Heart left ventricle (tissue), 16 donors: Measurements from ENCODE around the gene CFAP141. TPM values are rescaled to one million over a fixed set of nuclear protein-coding genes. Genes with fewer than 3 reads are reported as not detected.

Source experiments
- ATAC-seq, 4 donors: fragments of 200-7000 bp; cut with Tn5 transposase; one replicate each; pipeline ENCODE4 v1.9.1; 2020 to 2022; ENCODE audit warnings: moderate library complexity in 4 of 4, mild to moderate bottlenecking in 3 of 4, moderate number of reproducible peaks in 1 of 4
- DNase-seq, 5 donors: peaks; one replicate each; pipeline ENCODE4 v3.0.0-alpha.2; 2020
- H3K27ac ChIP-seq, 12 donors: fragments of 200-600 bp; sonication (generic) in 4 of 12; one replicate each; pipeline versions ENCODE4 v1.5.0 to v1.8.0; 2016 to 2022; ENCODE audit warnings: mild to moderate bottlenecking in 2 of 12
- H3K27me3 ChIP-seq, 9 donors: fragments of 200-600 bp; sonication (generic) in 2 of 9; one replicate each; pipeline versions ENCODE4 v1.5.1 to v1.8.0; 2016 to 2022; ENCODE audit warnings: mild to moderate bottlenecking in 3 of 9
- H3K36me3 ChIP-seq, 9 donors: fragments of 200-600 bp; sonication (generic) in 2 of 9; one replicate each; pipeline versions ENCODE4 v1.5.0 to v1.8.0; 2018 to 2022; ENCODE audit warnings: mild to moderate bottlenecking in 2 of 9
- H3K4me1 ChIP-seq, 12 donors: fragments of 200-600 bp; sonication (generic) in 4 of 12; one replicate each; pipeline versions ENCODE4 v1.5.0 to v1.8.0; 2016 to 2022; ENCODE audit warnings: mild to moderate bottlenecking in 3 of 12
- H3K4me3 ChIP-seq, 12 donors: fragments of 200-600 bp; sonication (generic) in 4 of 12; one replicate each; pipeline versions ENCODE4 v1.5.0 to v1.8.0; 2017 to 2022; ENCODE audit warnings: mild to moderate bottlenecking in 9 of 12, moderate library complexity in 4 of 12
- H3K9me3 ChIP-seq, 12 donors: fragments of 200-600 bp; sonication (generic) in 4 of 12; one replicate each; pipeline versions ENCODE4 v1.5.0 to v1.8.0; 2016 to 2022; ENCODE audit warnings: mild to moderate bottlenecking in 1 of 12
- CTCF ChIP-seq, 12 donors: fragments of 200-600 bp; sonication (generic) in 4 of 12; IDR thresholded peaks; one replicate each; pipeline versions ENCODE4 v1.5.0 to v1.8.0; 2018 to 2022; ENCODE audit warnings: antibody characterized with exemption in 12 of 12, mild to moderate bottlenecking in 5 of 12
- POLR2A ChIP-seq, 2 donors: fragments of 450-650 bp; IDR thresholded peaks; one replicate each; pipeline ENCODE4 v1.6.1; 2017; ENCODE audit warnings: antibody characterized with exemption in 2 of 2, mild to moderate bottlenecking in 2 of 2, moderate library complexity in 2 of 2
- WGBS, 4 donors: extraction: QIAGEN DNeasy Blood & Tissue Kit in 2 of 4; methylation state at CpG; one replicate each; pipeline versions ENCODE4 v1.1.5 to v1.1.7; 2013 to 2018; 5-methylcytosine and 5-hydroxymethylcytosine counted together
- intact Hi-C, 10 donors: fragments of 100-400 bp; cut with DNase I; formaldehyde crosslinking; loops; one replicate each; pipeline versions ENCODE4 v1.11.1 to v1.14.2; 2022
- long read RNA-seq, 3 donors: library from polyadenylated mRNA; unstranded; transcript quantifications; one replicate each; pipeline ENCODE4 v2.0.0, GENCODE V29; 2020 to 2021
- polyA plus RNA-seq, 2 donors: library from polyadenylated mRNA; stranded (reverse); fragments of 200-250 nt; gene quantifications; one replicate each; pipeline ENCODE4 v1.2.3, GENCODE V29; 2013
- total RNA-seq, 9 donors: library from RNA; depleted of rRNA in 2 of 9; stranded (reverse); fragments of >200 nt in 2 of 9; fragmentation: NEBNext Ultra II Directional in 3 of 9; extraction: Animal tissue kit (Norgen Biotek cat#: 25700) in 3 of 9; gene quantifications; one replicate each; pipeline versions ENCODE4 v1.1.0 to v1.2.4, GENCODE V29; 2016 to 2023
- donor health status: ischemic (EF 13 %, LVEDD 7.1; RV severe dilation, severe dysfunction).
- donor health status: healthy with polysubstance abuse.
- donor health status: DM: no; HTN: yes; CAD: no.
- donor health status: DM: no; HTN: no; CAD: no.
- donor health status: ischemic (EF 25% LVEDD 6.9; RV normal size, moderate dysfunction).
- donor health status: ischemic (EF 25% LVEDD 5.7; RV mildly dilated, moderate dysfunction).
- donor health status: healthy.
- donor health status: DM: yes; HTN: yes; CAD: no.
- donor health status: ischemic (EF 35%, LVEDD 5.7; RV mildly dilated, moderate dysfunction).
- donor health status: nonischemic (EF 11% LVEDD 7.7; RV severe dilation, severe dysfunction).
- donor health status: DM: yes; HTN: yes; CAD: no.
- donor health status: PGD.
- donor health status: ischemic (EF 29% LVEDD 5.4; RV normal size, mild dysfunction).
- donor health status: nonischemic (EF 23%, LVEDD 6.1; RV moderate dilation, normal function).

Gene CFAP141
- total RNA-seq: not detected
- polyA plus RNA-seq: not detected
- long read RNA-seq, donor 1: 0 reads
- long read RNA-seq, donor 2: 0 reads
- long read RNA-seq, donor 3: 0 reads

- Histone ChIP-seq H3K9me3 (no peaks in the 10 kb centered on the region), H3K27me3 (no peaks in the 10 kb centered on the region), H3K36me3 (peaks cover 0 to 65% (median 62%) of the 10 kb centered on the region in 9 donors), H3K4me3 (no peak within 1 kb of the TSS), H3K27ac (no peak within 1 kb of the TSS), H3K4me1 (peaks cover 0 to 4% (median 0%) of the 10 kb centered on the region in 12 donors)
- WGBS, 4 donors: 62 to 100% (median 77%) methylated on average over 1 of the region's 1 CpG
- ATAC-seq: peak in 2 of 4 donors; percentile 11 to 25
- intact Hi-C loops: loop anchor here in 1 of 10 donors (10.0 kb wide), 2 partner anchors 59 to 129 kb away; no protein-coding TSS in a partner anchor
- no peak for DNase-seq
- TF ChIP-seq POLR2A (IDR thresholded peaks at IDR 0.05) (no peak), CTCF (IDR thresholded peaks at IDR 0.05) (no peak)
Measured at GRCh38 chr1:154206196-154206595, at the start of gene CFAP141. Gene CFAP141, minus strand, starts transcription at chr1:154206333. Its CDS starts 26 bp downstream, at chr1:154206307.

- 92 to 95% (median 94%) methylated on average over 7 of the region's 7 CpGs for WGBS, 4 donors
- intact Hi-C loops: no loop called here
- DNase-seq: no peak
Measured at GRCh38 chr1:154253671-154254070, 47.5 kb upstream of the CFAP141 start.

GRCh38 chr1:154241703-154242351 is 35.7 kb upstream of the CFAP141 start:
- Histone ChIP-seq H3K36me3 (peaks cover 0 to 100% (median 97%) of the 10 kb centered on the region in 9 donors), H3K27ac (no peak overlapping the region), H3K9me3 (no peaks in the 10 kb centered on the region), H3K27me3 (no peaks in the 10 kb centered on the region), H3K4me3 (no peak overlapping the region), H3K4me1 (peaks cover 0 to 2% (median 0%) of the 10 kb centered on the region in 12 donors)
- intact Hi-C loops: no loop called here
- WGBS, 4 donors: 79 to 93% (median 89%) methylated on average over 3 of the region's 3 CpGs
- ATAC-seq (no peak), DNase-seq (no peak)
- no peak for TF ChIP-seq CTCF (IDR thresholded peaks at IDR 0.05)
- no peak for TF ChIP-seq POLR2A (IDR thresholded peaks at IDR 0.05)

More at GRCh38 chr1:154253671-154254070, 47.5 kb upstream of the CFAP141 start:
- H3K36me3 ChIP-seq: peaks cover 5 to 100% (median 100%) of the 10 kb centered on the region in 9 donors
- no peak overlapping the region for H3K4me3 ChIP-seq
- H3K9me3 ChIP-seq: no peaks in the 10 kb centered on the region
- H3K27me3 ChIP-seq: no peaks in the 10 kb centered on the region
- TF ChIP-seq CTCF (IDR thresholded peaks at IDR 0.05): no peak
- no peak for TF ChIP-seq POLR2A (IDR thresholded peaks at IDR 0.05)
- ATAC-seq: no peak
- no peak overlapping the region for H3K27ac ChIP-seq
- no peaks in the 10 kb centered on the region for H3K4me1 ChIP-seq

- WGBS, 4 donors: 87 to 95% (median 91%) methylated on average over 3 of the region's 3 CpGs
Measured at GRCh38 chr1:154240294-154240833, 34.2 kb upstream of the CFAP141 start.

More at GRCh38 chr1:154240294-154240833, 34.2 kb upstream of the CFAP141 start:
- intact Hi-C loops: no loop called here
- no peaks in the 10 kb centered on the region for H3K9me3 ChIP-seq
- ATAC-seq (no peak), DNase-seq (no peak)
- no peak overlapping the region for H3K4me3 ChIP-seq
- peaks cover 0 to 100% (median 97%) of the 10 kb centered on the region in 9 donors for H3K36me3 ChIP-seq
- no peak overlapping the region for H3K27ac ChIP-seq
- no peaks in the 10 kb centered on the region for H3K27me3 ChIP-seq
- TF ChIP-seq CTCF (IDR thresholded peaks at IDR 0.05): no peak
- no peak for TF ChIP-seq POLR2A (IDR thresholded peaks at IDR 0.05)
- peaks cover 0 to 2% (median 0%) of the 10 kb centered on the region in 12 donors for H3K4me1 ChIP-seq
